CD4-positive, alpha-beta T cell (primary cell): ENCODE measurements around the gene SLC8A3. TPM values are rescaled to one million over a fixed set of nuclear protein-coding genes. Genes with fewer than 3 reads are reported as not detected.

Source experiments
- ATAC-seq: fragments of 200-7000 bp; cut with Tn5 transposase; one replicate; pipeline ENCODE4 v1.10.0; 2022; ENCODE audit warnings: mild to moderate bottlenecking; ENCODE audit not compliant: poor library complexity
- CTCF ChIA-PET: fragments of 350-600 bp; sonication (Branson Sonifier 250); formaldehyde crosslinking; loops from one replicate; lab custom pipeline; 2021; ENCODE audit warnings: antibody characterized with exemption, inconsistent platforms; lab: Charles Lee
- POLR2A ChIA-PET: fragments of 350-600 bp; sonication (Branson Sonifier 250); formaldehyde crosslinking; loops from one replicate; lab custom pipeline; 2021; ENCODE audit warnings: antibody characterized with exemption, inconsistent platforms; lab: Charles Lee
- DNase-seq, 14 experiments: peaks; one replicate each; pipeline ENCODE4 v3.0.0-alpha.2; 2013 to 2020; ENCODE audit warnings: mixed read lengths in 2 of 14
- H3K27ac ChIP-seq, 2 donors: one replicate each; pipeline versions ENCODE4 v1.5.1 to v1.7.0; 2013; ENCODE audit warnings: low read length in 2 of 2, low read depth in 1 of 2, mild to moderate bottlenecking in 1 of 2
- H3K27me3 ChIP-seq, 2 experiments: 1 replicate in 1 of 2; 2 replicates in 1 of 2; pipeline versions ENCODE4 v1.6.1 to v1.7.0; 2013; ENCODE audit warnings: low read length in 2 of 2, control low read depth in 1 of 2, mild to moderate bottlenecking in 1 of 2, moderate library complexity in 1 of 2; ENCODE audit not compliant: insufficient read depth in 2 of 2, control insufficient read depth in 1 of 2
- H3K36me3 ChIP-seq: one replicate; pipeline ENCODE4 v1.6.1; 2013; ENCODE audit warnings: low read length, control low read depth; ENCODE audit not compliant: insufficient read depth
- H3K4me1 ChIP-seq: one replicate; pipeline ENCODE4 v1.6.1; 2013; ENCODE audit warnings: low read length, control low read depth; ENCODE audit not compliant: insufficient read depth
- H3K4me3 ChIP-seq: one replicate; pipeline ENCODE4 v1.5.1; 2013; ENCODE audit warnings: mild to moderate bottlenecking, low read length, moderate library complexity
- H3K9me3 ChIP-seq, 2 experiments: 1 replicate in 1 of 2; 2 replicates in 1 of 2; pipeline versions ENCODE4 v1.6.1 to v1.7.0; 2013; ENCODE audit warnings: low read length in 2 of 2, mild to moderate bottlenecking in 2 of 2, control low read depth in 1 of 2, moderate library complexity in 1 of 2; ENCODE audit not compliant: control insufficient read depth in 1 of 2, insufficient read depth in 1 of 2
- H3K27ac Mint-ChIP-seq: one replicate; pipeline ENCODE4 v1.8.0; 2020; ENCODE audit warnings: mixed read lengths
- H3K27me3 Mint-ChIP-seq: one replicate; pipeline ENCODE4 v1.8.0; 2021; ENCODE audit warnings: mixed read lengths
- H3K36me3 Mint-ChIP-seq: one replicate; pipeline ENCODE4 v1.8.0; 2021; ENCODE audit warnings: low read depth, mixed read lengths
- H3K4me1 Mint-ChIP-seq: one replicate; pipeline ENCODE4 v1.8.0; 2021; ENCODE audit warnings: low read depth, mixed read lengths
- H3K4me3 Mint-ChIP-seq: one replicate; pipeline ENCODE4 v1.8.0; 2020; ENCODE audit warnings: mild to moderate bottlenecking, mixed read lengths
- H3K9me3 Mint-ChIP-seq: one replicate; pipeline ENCODE4 v1.8.0; 2020; ENCODE audit warnings: mixed read lengths
- CTCF ChIP-seq: fragments of 200-600 bp; IDR thresholded peaks from one replicate; pipeline ENCODE4 v1.8.0; 2022; ENCODE audit warnings: antibody characterized with exemption, mild to moderate bottlenecking
- intact Hi-C, 2 experiments: fragments of 100-400 bp; cut with DNase I in 1 of 2; cut with micrococcal nuclease in 1 of 2; formaldehyde crosslinking; loops; one replicate each; pipeline versions ENCODE4 v1.15.1 to v1.9.0; 2023 to 2025; cut with DNase I, micrococcal nuclease
- total RNA-seq, 174 experiments: library from RNA in 2 of 174; stranded (reverse) in 2 of 174; gene quantifications; one replicate each; pipeline ENCODE4 v1.2.3 and lab custom pipeline; 2021 to 2026

Gene SLC8A3
- total RNA-seq, 2 experiments from 2014 or later = not detected

- DNase-seq (no peak), ATAC-seq (no peak)
- ChIA-PET CTCF (no interaction called here), POLR2A (no interaction called here)
- Histone ChIP-seq H3K9me3 (no peaks in the 10 kb centered on the region), H3K4me3 (no peak overlapping the region), H3K27ac (no peak overlapping the region), H3K27me3 (peaks cover 0 to 4% of the 10 kb centered on the region in 2 experiments), H3K36me3 (no peaks in the 10 kb centered on the region), H3K4me1 (no peaks in the 10 kb centered on the region)
- Mint-ChIP-seq H3K27ac (no peak overlapping the region), H3K36me3 (no peaks in the 10 kb centered on the region), H3K4me1 (no peaks in the 10 kb centered on the region), H3K9me3 (no peaks in the 10 kb centered on the region), H3K4me3 (no peak overlapping the region), H3K27me3 (peaks cover 46% of the 10 kb centered on the region)
- intact Hi-C loops = no loop called here
- TF ChIP-seq CTCF = no peak
Observed at GRCh38 chr14:70059545-70059944, 129.2 kb downstream of the SLC8A3 start.

- POLR2A ChIA-PET = no interaction called here
- Mint-ChIP-seq H3K4me1 (no peaks in the 10 kb centered on the region), H3K4me3 (no peak overlapping the region), H3K27me3 (peaks cover 32% of the 10 kb centered on the region), H3K36me3 (no peaks in the 10 kb centered on the region), H3K27ac (no peak overlapping the region), H3K9me3 (no peaks in the 10 kb centered on the region)
- no peaks in the 10 kb centered on the region for H3K36me3 ChIP-seq
- intact Hi-C loops = no loop called here
- no peak for ATAC-seq
- H3K9me3 ChIP-seq = no peaks in the 10 kb centered on the region
- TF ChIP-seq CTCF = no peak
- no peak for DNase-seq
- no peak overlapping the region for H3K27ac ChIP-seq
- H3K4me1 ChIP-seq = no peaks in the 10 kb centered on the region
- CTCF ChIA-PET = no interaction called here
- no peak overlapping the region for H3K4me3 ChIP-seq
- H3K27me3 ChIP-seq = peaks cover 0 to 4% of the 10 kb centered on the region in 2 experiments
Observed at GRCh38 chr14:70057519-70058136, 131.1 kb downstream of the SLC8A3 start.

- Mint-ChIP-seq H3K27ac (no peak overlapping the region), H3K9me3 (no peaks in the 10 kb centered on the region), H3K27me3 (peaks cover 17% of the 10 kb centered on the region), H3K36me3 (no peaks in the 10 kb centered on the region), H3K4me3 (no peak overlapping the region), H3K4me1 (no peaks in the 10 kb centered on the region)
- Histone ChIP-seq H3K27me3 (peaks cover 0 to 4% of the 10 kb centered on the region in 2 experiments), H3K4me3 (no peak overlapping the region), H3K4me1 (no peaks in the 10 kb centered on the region), H3K9me3 (peaks cover 0 to 6% of the 10 kb centered on the region in 2 experiments), H3K36me3 (no peaks in the 10 kb centered on the region), H3K27ac (no peak overlapping the region)
- ATAC-seq (no peak), DNase-seq (peak in 2 of 14 experiments; percentile 4 to 5)
- intact Hi-C loops = no loop called here
- CTCF ChIA-PET = no interaction called here
- POLR2A ChIA-PET = no interaction called here
- no peak for TF ChIP-seq CTCF
Observed at GRCh38 chr14:70052990-70053389, 135.8 kb downstream of the SLC8A3 start.
